Hepatocyte (in vitro differentiated cells): Measurements from ENCODE around the gene UNC119. TPM values are rescaled to one million over a fixed set of nuclear protein-coding genes. Genes with fewer than 3 reads are reported as not detected.

Source experiments
- DNase-seq: peaks from one replicate; pipeline ENCODE4 v3.0.0-alpha.2; 2016; ENCODE audit warnings: low spot score
- H2AFZ ChIP-seq: fragments of 200-600 bp; sonication (generic); 2 replicates; pipeline ENCODE4 v1.6.0; 2016; ENCODE audit warnings: antibody characterized with exemption, mild to moderate bottlenecking
- H3K27ac ChIP-seq: fragments of 200-600 bp; sonication (generic); 2 replicates; pipeline ENCODE4 v1.5.1; 2016; ENCODE audit warnings: mild to moderate bottlenecking
- H3K27me3 ChIP-seq: fragments of 200-600 bp; sonication (generic); 2 replicates; pipeline ENCODE4 v1.6.1; 2016
- H3K36me3 ChIP-seq: fragments of 200-600 bp; sonication (generic); replicated peaks from 2 replicates; pipeline ENCODE4 v1.5.1; 2016; ENCODE audit warnings: low read depth; ENCODE audit not compliant: insufficient read depth
- H3K4me1 ChIP-seq: fragments of 200-600 bp; sonication (generic); 2 replicates; pipeline ENCODE4 v1.5.1; 2016; ENCODE audit warnings: mild to moderate bottlenecking, moderate library complexity; ENCODE audit not compliant: insufficient read depth
- H3K4me2 ChIP-seq: fragments of 200-600 bp; sonication (generic); 2 replicates; pipeline ENCODE4 v1.6.0; 2016
- H3K4me3 ChIP-seq: fragments of 200-600 bp; sonication (generic); 2 replicates; pipeline ENCODE4 v1.5.1; 2016; ENCODE audit warnings: mild to moderate bottlenecking
- H3K79me2 ChIP-seq: fragments of 200-600 bp; sonication (generic); 2 replicates; pipeline ENCODE4 v1.6.0; 2017; ENCODE audit warnings: mild to moderate bottlenecking
- H3K9me2 ChIP-seq: fragments of 200-600 bp; sonication (generic); replicated peaks from 2 replicates; pipeline ENCODE4 v1.6.0; 2017; ENCODE audit warnings: mild to moderate bottlenecking; ENCODE audit not compliant: insufficient read depth
- H3K9me3 ChIP-seq: fragments of 200-600 bp; sonication (generic); 2 replicates; pipeline ENCODE4 v1.5.1; 2016; ENCODE audit warnings: low read depth, mild to moderate bottlenecking
- H4K20me1 ChIP-seq: fragments of 200-600 bp; sonication (generic); 2 replicates; pipeline ENCODE4 v1.6.0; 2016; ENCODE audit warnings: mild to moderate bottlenecking; ENCODE audit not compliant: insufficient read depth, poor library complexity, severe bottlenecking
- CTCF ChIP-seq: fragments of 200-600 bp; sonication (generic); IDR thresholded peaks from 2 replicates; pipeline ENCODE4 v1.5.1; 2016; ENCODE audit warnings: antibody characterized with exemption, mild to moderate bottlenecking; ENCODE audit not compliant: poor library complexity
- EZH2 ChIP-seq: fragments of 200-600 bp; sonication (generic); IDR thresholded peaks from 2 replicates; pipeline ENCODE4 v1.6.1; 2016; ENCODE audit warnings: antibody characterized with exemption, mild to moderate bottlenecking, borderline replicate concordance
- EZH2phosphoT487 ChIP-seq: fragments of 200-600 bp; sonication (generic); IDR thresholded peaks from one replicate; pipeline ENCODE4 v1.6.1; 2018; ENCODE audit warnings: antibody characterized with exemption, mild to moderate bottlenecking, low read depth, moderate library complexity; ENCODE audit not compliant: unreplicated experiment, severe bottlenecking
- WGBS: methylation state at CpG from one replicate; pipeline ENCODE4 v1.1.6; 2016; ENCODE audit warnings: low lambda C conversion rate; ENCODE audit errors: missing lambda C conversion rate; 5-methylcytosine and 5-hydroxymethylcytosine counted together
- polyA plus RNA-seq: library from polyadenylated mRNA; unstranded; fragments of >200 nt; fragmentation: Nextera tagmentation; extraction: Ambion mirVana; gene quantifications from 2 replicates; pipeline ENCODE4 v1.2.1, GENCODE V29; 2016
- total RNA-seq: library from RNA; depleted of rRNA; stranded (reverse); fragments of >200 nt; gene quantifications from 2 replicates; pipeline ENCODE4 v1.2.3, GENCODE V29; 2014

UNC119 gene
- total RNA-seq (65.2 and 68.1 TPM in 2 replicates), polyA plus RNA-seq (85.5 and 87.6 TPM in 2 replicates)

- peak within 1 kb of the TSS; percentile 91 for H3K27ac ChIP-seq
- no peaks in the 10 kb centered on the region for H3K27me3 ChIP-seq
- peaks cover 10% of the 10 kb centered on the region for H4K20me1 ChIP-seq
- peaks cover 22% of the 10 kb centered on the region for H3K79me2 ChIP-seq
- H3K9me2 ChIP-seq, result no peaks in the 10 kb centered on the region
- no peaks in the 10 kb centered on the region for H3K9me3 ChIP-seq
- 2% methylated on average over 25 of the region's 67 CpGs for WGBS
- no peaks in the 10 kb centered on the region for H3K36me3 ChIP-seq
- DNase-seq, result peak; percentile 96
- peak within 1 kb of the TSS; percentile 91 for H3K4me2 ChIP-seq
- H3K4me3 ChIP-seq, result peak within 1 kb of the TSS; percentile 94
- TF ChIP-seq CTCF (no peak), EZH2 (no peak), EZH2phosphoT487 (no peak)
- H3K4me1 ChIP-seq, result peaks cover 23% of the 10 kb centered on the region
- H2AFZ ChIP-seq, result peak within 1 kb of the TSS; percentile 92
Observed at GRCh38 chr17:28552176-28552999, at the start of gene UNC119. Gene UNC119, minus strand, starts transcription at chr17:28552624. Its CDS starts 67 bp downstream, at chr17:28552557.

GRCh38 chr17:28599311-28600184, 47.1 kb upstream of the UNC119 start:
- Histone ChIP-seq H3K4me1 (no peaks in the 10 kb centered on the region), H3K9me3 (no peaks in the 10 kb centered on the region), H3K27ac (peak overlapping the region; percentile 90), H3K9me2 (no peaks in the 10 kb centered on the region), H4K20me1 (no peaks in the 10 kb centered on the region), H3K27me3 (no peaks in the 10 kb centered on the region), H3K79me2 (peaks cover 21% of the 10 kb centered on the region), H3K4me3 (peak overlapping the region; percentile 37), H3K36me3 (no peaks in the 10 kb centered on the region), H2AFZ (peak overlapping the region; percentile 50), H3K4me2 (peak overlapping the region; percentile 86)
- 16% methylated on average over 40 of the region's 40 CpGs for WGBS
- TF ChIP-seq EZH2 (no peak), EZH2phosphoT487 (no peak), CTCF (no peak)
- peak; percentile 73 for DNase-seq

GRCh38 chr17:28598799-28599310, 46.4 kb upstream of the UNC119 start, which contains the start of gene SPAG5:
Gene SPAG5, minus strand, starts transcription at chr17:28599025. Its CDS starts 79 bp downstream, at chr17:28598946.
- Histone ChIP-seq H3K79me2 (peaks cover 21% of the 10 kb centered on the region), H3K27me3 (no peaks in the 10 kb centered on the region), H3K9me2 (no peaks in the 10 kb centered on the region), H3K36me3 (no peaks in the 10 kb centered on the region), H4K20me1 (no peaks in the 10 kb centered on the region), H3K9me3 (no peaks in the 10 kb centered on the region), H2AFZ (peak within 1 kb of the TSS; percentile 86), H3K4me1 (no peaks in the 10 kb centered on the region), H3K27ac (peak within 1 kb of the TSS; percentile 90), H3K4me3 (peak within 1 kb of the TSS; percentile 37), H3K4me2 (peak within 1 kb of the TSS; percentile 86)
- 1% methylated on average over 44 of the region's 44 CpGs for WGBS
- peak; percentile 97 for DNase-seq
- no peak for TF ChIP-seq EZH2phosphoT487
